Measurements from ENCODE around the gene RB1. TPM values are rescaled to one million over a fixed set of nuclear protein-coding genes. Genes with fewer than 3 reads are reported as not detected.

Gene RB1
- total and polyA plus RNA-seq, 9 of the 15 experiments (the other 6 are each of a cell fraction or from before 2014, with no cell fraction given) = 5.0 to 23.8 (median 17.9) TPM

GRCh38 chr13:48369988-48370387 lies 66.4 kb downstream of the RB1 start:
- Histone ChIP-seq H3K27ac (ENCODE audit: extremely low read depth, low read depth, low read length) (no peak overlapping the region), H3K9me1 (ENCODE audit: control insufficient read depth, insufficient read depth, low read length) (no peaks in the 10 kb centered on the region), H3K4me3 (no peak overlapping the region), H3K9me3 (replicated peaks; ENCODE audit: control insufficient read depth, insufficient read depth, low read depth, low read length) (no peaks in the 10 kb centered on the region), H3K9ac (ENCODE audit: insufficient read depth in 1 of 2, low read depth in 2 of 2, low read length in 2 of 2) (no peak overlapping the region), H3K36me3 (ENCODE audit: control insufficient read depth, insufficient read depth, low read length) (no peaks in the 10 kb centered on the region; the same call in 2 of the 3 replicates), H2AFZ (ENCODE audit: low read depth, low read length) (no peak overlapping the region), H3K4me1 (replicated peaks in 1 of 2; ENCODE audit: control insufficient read depth in 2 of 2, insufficient read depth in 2 of 2, low read length in 2 of 2) (no peaks in the 10 kb centered on the region), H3K4me2 (ENCODE audit: insufficient read depth, low read length) (no peak overlapping the region), H4K20me1 (replicated peaks; ENCODE audit: control insufficient read depth, insufficient read depth, low read length) (no peaks in the 10 kb centered on the region), H3K27me3 (ENCODE audit: control insufficient read depth in 2 of 2, insufficient read depth in 2 of 2, low read length in 2 of 2) (no peaks in the 10 kb centered on the region), H3K79me2 (ENCODE audit: control insufficient read depth, insufficient read depth, low read length) (no peaks in the 10 kb centered on the region)
- POLR2A ChIA-PET = interaction anchor here (0.7 kb wide), 1 partner anchor 534 kb away, joined by 3 read pairs; no protein-coding TSS in a partner anchor
- DNase-seq (ENCODE audit: extremely low read depth in 1 of 4, low spot score in 3 of 4) = no peak
- BruUV-seq (replicated peaks) = no TSS peak
- CTCF ChIA-PET (ENCODE audit: low intra/inter-chr PET ratio) = no interaction called here
- 100% methylated on average over 1 of the region's 1 CpG for WGBS (ENCODE audit: insufficient coverage, low coverage, missing lambda C conversion rate)
- no peak for TF ChIP-seq MEF2D (tag; conservative IDR thresholded peaks at IDR 0.05; ENCODE audit: low read depth)
- no peak for TF ChIP-seq ZNF146 (CRISPR knock-in tag; IDR thresholded peaks at IDR 0.05; ENCODE audit: unreplicated experiment)
- TF ChIP-seq HCFC1 (IDR thresholded peaks at IDR 0.05; ENCODE audit: low read depth, low read length) = no peak
- TF ChIP-seq PURB (CRISPR knock-in tag; IDR thresholded peaks at IDR 0.05; ENCODE audit: low read depth) = no peak
- no peak for TF ChIP-seq TCF7L2 (IDR thresholded peaks at IDR 0.05; ENCODE audit: low read depth, low read length)
- no peak for TF ChIP-seq ZNF133 (CRISPR knock-in tag; IDR thresholded peaks at IDR 0.05)
- no peak for TF ChIP-seq CTCF (IDR thresholded peaks at IDR 0.05 in 2 of 3, conservative IDR thresholded peaks at IDR 0.05 in 1 of 3; ENCODE audit: insufficient read depth in 2 of 3, low read depth in 1 of 3, low read length in 3 of 3)
- no peak for TF ChIP-seq MBD1 (CRISPR knock-in tag; IDR thresholded peaks at IDR 0.05)
- TF ChIP-seq SFPQ (IDR thresholded peaks at IDR 0.05; ENCODE audit: low read depth, low read length) = no peak
- TF ChIP-seq ZC3H8 (IDR thresholded peaks at IDR 0.05) = no peak
- TF ChIP-seq PCBP1 (IDR thresholded peaks at IDR 0.05; ENCODE audit: low read depth, low read length, poor library complexity, severe bottlenecking) = no peak
- TF ChIP-seq KLF13 (tag; IDR thresholded peaks at IDR 0.05; ENCODE audit: borderline replicate concordance, low read depth) = no peak
- TF ChIP-seq RBM25 (IDR thresholded peaks at IDR 0.05; ENCODE audit: low read depth, low read length, severe bottlenecking) = no peak
- TF ChIP-seq ZNF277 (CRISPR knock-in tag; IDR thresholded peaks at IDR 0.05; ENCODE audit: borderline replicate concordance) = no peak
- TF ChIP-seq NR3C1 (CRISPR knock-in tag; IDR thresholded peaks at IDR 0.05) = no peak
- intact Hi-C loops (cut with micrococcal nuclease) (no loop called here), in situ Hi-C loops (cut with MboI) (no loop called here)
- ATAC-seq = no peak
- FAIRE-seq = no peak

Data from K562 (cell line).